Measurements from ENCODE around the gene TICAM2.

The TICAM2 gene

GRCh38 chr5:115561176-115561575 lies 41.1 kb downstream of the TICAM2 start:
- Histone ChIP-seq H3K9me3 (ENCODE audit: control insufficient read depth, low read depth, low read length) (no peaks in the 10 kb centered on the region), H3K4me1 (ENCODE audit: control insufficient read depth, low read depth, low read length) (peaks cover 9% of the 10 kb centered on the region), H3K27ac (ENCODE audit: low read length) (no peak overlapping the region), H3K27me3 (ENCODE audit: control insufficient read depth, insufficient read depth, low read length) (no peaks in the 10 kb centered on the region), H3K4me3 (ENCODE audit: low read length) (no peak overlapping the region), H3K9ac (ENCODE audit: low read length) (no peak overlapping the region), H3K36me3 (ENCODE audit: control insufficient read depth, low read depth, low read length) (no peaks in the 10 kb centered on the region)

- Histone ChIP-seq H3K4me1 (ENCODE audit: control insufficient read depth, low read depth, low read length) (peaks cover 9% of the 10 kb centered on the region), H3K4me3 (ENCODE audit: low read length) (no peak overlapping the region), H3K27ac (ENCODE audit: low read length) (no peak overlapping the region), H3K9ac (ENCODE audit: low read length) (no peak overlapping the region), H3K9me3 (ENCODE audit: control insufficient read depth, low read depth, low read length) (no peaks in the 10 kb centered on the region), H3K27me3 (ENCODE audit: control insufficient read depth, insufficient read depth, low read length) (no peaks in the 10 kb centered on the region), H3K36me3 (ENCODE audit: control insufficient read depth, low read depth, low read length) (no peaks in the 10 kb centered on the region)
These were observed 42.8 kb downstream of the TICAM2 start for GRCh38 chr5:115559524-115559923.

DNA sequence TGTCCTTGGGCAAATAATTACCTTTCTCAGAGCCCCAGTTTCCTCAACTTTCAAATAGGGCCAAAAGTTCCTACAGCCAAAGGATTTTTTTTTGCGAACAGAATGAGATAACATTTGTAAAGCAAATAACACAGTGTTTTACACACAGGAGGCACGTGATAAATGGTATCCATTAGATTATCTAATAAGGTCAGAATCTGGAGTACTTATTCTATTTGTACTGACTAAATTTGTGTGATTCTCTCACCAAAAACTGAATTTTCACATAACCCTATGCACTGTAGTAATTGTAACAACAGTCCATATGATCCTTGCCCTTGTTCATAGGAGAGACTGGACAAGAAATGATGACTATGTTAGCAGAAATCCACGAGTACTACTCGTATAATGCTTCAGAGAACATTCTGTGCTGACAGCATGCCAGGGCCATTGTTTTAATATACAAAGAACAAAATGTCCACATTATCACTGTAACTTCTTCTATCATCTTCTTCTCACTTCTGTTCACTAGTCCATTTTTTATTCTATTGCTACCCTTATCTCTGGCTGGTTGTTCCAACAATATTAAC lies 43.8 kb downstream of the TICAM2 start:
- H3K27me3 ChIP-seq (ENCODE audit: control insufficient read depth, insufficient read depth, low read length): no peaks in the 10 kb centered on the region
- H3K27ac ChIP-seq (ENCODE audit: low read length): no peak overlapping the region
- H3K9ac ChIP-seq (ENCODE audit: low read length): no peak overlapping the region
- H3K36me3 ChIP-seq (ENCODE audit: control insufficient read depth, low read depth, low read length): no peaks in the 10 kb centered on the region
- no peak overlapping the region for H3K4me3 ChIP-seq (ENCODE audit: low read length)
- H3K4me1 ChIP-seq (ENCODE audit: control insufficient read depth, low read depth, low read length): peaks cover 9% of the 10 kb centered on the region
- no peaks in the 10 kb centered on the region for H3K9me3 ChIP-seq (ENCODE audit: control insufficient read depth, low read depth, low read length)

- Histone ChIP-seq H3K9me3 (ENCODE audit: control insufficient read depth, low read depth, low read length) (no peaks in the 10 kb centered on the region), H3K27ac (ENCODE audit: low read length) (no peak overlapping the region), H3K36me3 (ENCODE audit: control insufficient read depth, low read depth, low read length) (no peaks in the 10 kb centered on the region), H3K27me3 (ENCODE audit: control insufficient read depth, insufficient read depth, low read length) (no peaks in the 10 kb centered on the region), H3K4me1 (ENCODE audit: control insufficient read depth, low read depth, low read length) (peaks cover 9% of the 10 kb centered on the region), H3K4me3 (ENCODE audit: low read length) (no peak overlapping the region), H3K9ac (ENCODE audit: low read length) (no peak overlapping the region)
These were observed 44.5 kb downstream of the TICAM2 start for GRCh38 chr5:115557667-115558387.

GRCh38 chr5:115556276-115556675 lies 46.0 kb downstream of the TICAM2 start:
- Histone ChIP-seq H3K9me3 (ENCODE audit: control insufficient read depth, low read depth, low read length) (no peaks in the 10 kb centered on the region), H3K4me1 (ENCODE audit: control insufficient read depth, low read depth, low read length) (peaks cover 9% of the 10 kb centered on the region), H3K27ac (ENCODE audit: low read length) (no peak overlapping the region), H3K9ac (ENCODE audit: low read length) (no peak overlapping the region), H3K4me3 (ENCODE audit: low read length) (no peak overlapping the region), H3K27me3 (ENCODE audit: control insufficient read depth, insufficient read depth, low read length) (no peaks in the 10 kb centered on the region), H3K36me3 (ENCODE audit: control insufficient read depth, low read depth, low read length) (no peaks in the 10 kb centered on the region)

- no peak overlapping the region for H3K27ac ChIP-seq (ENCODE audit: low read length)
- peaks cover 9% of the 10 kb centered on the region for H3K4me1 ChIP-seq (ENCODE audit: control insufficient read depth, low read depth, low read length)
- no peaks in the 10 kb centered on the region for H3K9me3 ChIP-seq (ENCODE audit: control insufficient read depth, low read depth, low read length)
- no peaks in the 10 kb centered on the region for H3K27me3 ChIP-seq (ENCODE audit: control insufficient read depth, insufficient read depth, low read length)
- H3K4me3 ChIP-seq (ENCODE audit: low read length): no peak overlapping the region
- no peak overlapping the region for H3K9ac ChIP-seq (ENCODE audit: low read length)
- no peaks in the 10 kb centered on the region for H3K36me3 ChIP-seq (ENCODE audit: control insufficient read depth, low read depth, low read length)
These were observed 47.1 kb downstream of the TICAM2 start for GRCh38 chr5:115555084-115555633.

GRCh38 chr5:115553082-115553481 lies 49.2 kb downstream of the TICAM2 start:
- Histone ChIP-seq H3K4me1 (ENCODE audit: control insufficient read depth, low read depth, low read length) (peaks cover 17% of the 10 kb centered on the region), H3K9me3 (ENCODE audit: control insufficient read depth, low read depth, low read length) (no peaks in the 10 kb centered on the region), H3K27ac (ENCODE audit: low read length) (no peak overlapping the region), H3K9ac (ENCODE audit: low read length) (no peak overlapping the region), H3K36me3 (ENCODE audit: control insufficient read depth, low read depth, low read length) (no peaks in the 10 kb centered on the region), H3K27me3 (ENCODE audit: control insufficient read depth, insufficient read depth, low read length) (no peaks in the 10 kb centered on the region), H3K4me3 (ENCODE audit: low read length) (no peak overlapping the region)

DNA sequence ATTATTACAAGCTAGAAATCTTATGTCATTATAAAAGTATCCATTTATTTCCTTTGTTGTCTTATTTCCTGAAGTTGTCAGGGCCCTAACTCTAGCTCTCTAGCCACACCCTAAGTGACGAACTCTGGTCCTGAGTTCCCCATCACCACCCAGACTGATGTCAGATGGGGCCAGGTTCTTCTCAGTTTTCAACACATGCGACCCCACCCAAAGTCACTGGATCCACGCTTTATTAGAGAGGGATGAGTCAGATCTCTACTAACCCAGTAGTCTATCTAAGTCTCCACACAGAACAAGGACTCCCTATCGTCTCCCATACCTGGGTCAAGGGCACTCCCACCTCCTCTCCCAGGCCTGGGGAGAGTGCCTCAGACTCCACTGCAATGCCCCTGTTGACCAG lies 50.9 kb downstream of the TICAM2 start:
- H3K4me1 ChIP-seq (ENCODE audit: control insufficient read depth, low read depth, low read length): peaks cover 9% of the 10 kb centered on the region
- H3K36me3 ChIP-seq (ENCODE audit: control insufficient read depth, low read depth, low read length): no peaks in the 10 kb centered on the region
- no peaks in the 10 kb centered on the region for H3K9me3 ChIP-seq (ENCODE audit: control insufficient read depth, low read depth, low read length)
- no peak overlapping the region for H3K4me3 ChIP-seq (ENCODE audit: low read length)
- no peak overlapping the region for H3K27ac ChIP-seq (ENCODE audit: low read length)
- H3K9ac ChIP-seq (ENCODE audit: low read length): no peak overlapping the region
- no peaks in the 10 kb centered on the region for H3K27me3 ChIP-seq (ENCODE audit: control insufficient read depth, insufficient read depth, low read length)

GRCh38 chr5:115549154-115549553 lies 53.1 kb downstream of the TICAM2 start:
- Histone ChIP-seq H3K27me3 (ENCODE audit: control insufficient read depth, insufficient read depth, low read length) (no peaks in the 10 kb centered on the region), H3K36me3 (ENCODE audit: control insufficient read depth, low read depth, low read length) (no peaks in the 10 kb centered on the region), H3K9me3 (ENCODE audit: control insufficient read depth, low read depth, low read length) (peaks cover 9% of the 10 kb centered on the region), H3K9ac (ENCODE audit: low read length) (no peak overlapping the region), H3K27ac (ENCODE audit: low read length) (no peak overlapping the region), H3K4me3 (ENCODE audit: low read length) (no peak overlapping the region), H3K4me1 (ENCODE audit: control insufficient read depth, low read depth, low read length) (peaks cover 9% of the 10 kb centered on the region)

DNA sequence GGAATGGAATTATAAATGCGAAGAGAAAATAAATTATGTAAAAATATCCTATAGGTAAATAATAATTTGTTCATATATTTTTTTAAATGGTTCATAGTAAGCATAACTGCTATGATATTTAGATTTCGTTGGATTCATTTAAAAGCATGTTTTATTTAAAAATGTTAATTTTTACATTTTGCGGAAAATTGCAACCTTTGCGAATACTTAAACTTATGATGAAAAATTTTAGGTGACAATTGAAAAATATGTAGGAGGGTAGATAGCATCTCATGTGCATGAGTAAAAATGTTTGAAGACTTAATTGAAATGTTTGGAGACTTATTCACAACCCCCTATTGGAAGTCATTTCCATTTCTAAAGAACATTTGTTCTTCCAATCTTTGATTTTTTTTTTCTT lies 53.6 kb downstream of the TICAM2 start:
- peaks cover 9% of the 10 kb centered on the region for H3K9me3 ChIP-seq (ENCODE audit: control insufficient read depth, low read depth, low read length)
- H3K27me3 ChIP-seq (ENCODE audit: control insufficient read depth, insufficient read depth, low read length): no peaks in the 10 kb centered on the region
- no peaks in the 10 kb centered on the region for H3K36me3 ChIP-seq (ENCODE audit: control insufficient read depth, low read depth, low read length)
- H3K9ac ChIP-seq (ENCODE audit: low read length): no peak overlapping the region
- H3K4me3 ChIP-seq (ENCODE audit: low read length): no peak overlapping the region
- H3K27ac ChIP-seq (ENCODE audit: low read length): no peak overlapping the region
- H3K4me1 ChIP-seq (ENCODE audit: control insufficient read depth, low read depth, low read length): peaks cover 9% of the 10 kb centered on the region

GRCh38 chr5:115545351-115545882 lies 56.9 kb downstream of the TICAM2 start:
- peaks cover 30% of the 10 kb centered on the region for H3K4me1 ChIP-seq (ENCODE audit: control insufficient read depth, low read depth, low read length)
- H3K9ac ChIP-seq (ENCODE audit: low read length): no peak overlapping the region
- peaks cover 9% of the 10 kb centered on the region for H3K9me3 ChIP-seq (ENCODE audit: control insufficient read depth, low read depth, low read length)
- H3K36me3 ChIP-seq (ENCODE audit: control insufficient read depth, low read depth, low read length): peaks cover 17% of the 10 kb centered on the region
- no peaks in the 10 kb centered on the region for H3K27me3 ChIP-seq (ENCODE audit: control insufficient read depth, insufficient read depth, low read length)
- H3K27ac ChIP-seq (ENCODE audit: low read length): no peak overlapping the region
- H3K4me3 ChIP-seq (ENCODE audit: low read length): peak overlapping the region; percentile 42
